CD14-positive monocyte (primary cell): ENCODE data around the gene SPON1. TPM values are rescaled to one million over a fixed set of nuclear protein-coding genes. Genes with fewer than 3 reads are reported as not detected.

Experiments
- DNase-seq, 3 donors: peaks; one replicate each; pipeline ENCODE4 v3.0.0-alpha.2; 2011 to 2022
- H2AFZ ChIP-seq: 2 replicates; pipeline ENCODE4 v1.6.0; 2012; ENCODE audit warnings: mild to moderate bottlenecking, low read depth, low read length, inconsistent platforms; ENCODE audit not compliant: insufficient read depth, poor library complexity, severe bottlenecking
- H3K27ac ChIP-seq, 2 donors: 1 replicate in 1 of 2; 2 replicates in 1 of 2; pipeline ENCODE4 v1.5.1; 2012 to 2013; ENCODE audit warnings: low read length in 2 of 2, control low read depth in 1 of 2, inconsistent platforms in 1 of 2, low read depth in 1 of 2, mild to moderate bottlenecking in 1 of 2
- H3K27me3 ChIP-seq, 2 donors: one replicate each; pipeline versions ENCODE4 v1.6.0 to v1.6.1; 2011 to 2013; ENCODE audit warnings: low read length in 2 of 2; ENCODE audit not compliant: control insufficient read depth in 2 of 2, insufficient read depth in 2 of 2
- H3K36me3 ChIP-seq, 2 donors: replicated peaks in 1 of 2; 1 replicate in 1 of 2; 2 replicates in 1 of 2; pipeline versions ENCODE4 v1.5.1 to v1.6.1; 2012 to 2013; ENCODE audit warnings: low read length in 2 of 2, control low read depth in 1 of 2, inconsistent platforms in 1 of 2, mild to moderate bottlenecking in 1 of 2; ENCODE audit not compliant: insufficient read depth in 2 of 2, control insufficient read depth in 1 of 2
- H3K4me1 ChIP-seq, 2 donors: 1 replicate in 1 of 2; 2 replicates in 1 of 2; pipeline versions ENCODE4 v1.5.1 to v1.6.1; 2012 to 2013; ENCODE audit warnings: low read length in 2 of 2, control low read depth in 1 of 2, inconsistent platforms in 1 of 2, mild to moderate bottlenecking in 1 of 2, moderate library complexity in 1 of 2; ENCODE audit not compliant: insufficient read depth in 2 of 2, control insufficient read depth in 1 of 2
- H3K4me2 ChIP-seq: replicated peaks from 2 replicates; pipeline ENCODE3; 2012; ENCODE audit warnings: low read length, moderate library complexity, mild to moderate bottlenecking; ENCODE audit not compliant: poor library complexity, severe bottlenecking; ENCODE audit errors: extremely low read depth
- H3K4me3 ChIP-seq, 3 experiments: fragments of 200-600 bp in 1 of 3; sonication (generic) in 1 of 3; replicated peaks in 1 of 3; 1 replicate in 2 of 3; 2 replicates in 1 of 3; pipeline ENCODE4 v1.5.1; 2011 to 2013; ENCODE audit warnings: low read length in 3 of 3, mild to moderate bottlenecking in 3 of 3, control low read depth in 2 of 3, low read depth in 2 of 3, inconsistent platforms in 1 of 3, moderate library complexity in 1 of 3
- H3K79me2 ChIP-seq: 2 replicates; pipeline ENCODE4 v1.6.0; 2012; ENCODE audit warnings: mild to moderate bottlenecking, control low read depth, inconsistent platforms, low read length, moderate library complexity; ENCODE audit not compliant: insufficient read depth
- H3K9ac ChIP-seq: 2 replicates; pipeline ENCODE4 v1.6.0; 2017; ENCODE audit warnings: low read length, mild to moderate bottlenecking; ENCODE audit not compliant: insufficient read depth, poor library complexity, severe bottlenecking
- H3K9me3 ChIP-seq, 2 donors: replicated peaks in 1 of 2; 1 replicate in 1 of 2; 2 replicates in 1 of 2; pipeline versions ENCODE4 v1.5.1 to v1.6.1; 2012 to 2013; ENCODE audit warnings: low read length in 2 of 2, control low read depth in 1 of 2; ENCODE audit not compliant: control insufficient read depth in 1 of 2, insufficient read depth in 1 of 2
- H4K20me1 ChIP-seq: 2 replicates; pipeline ENCODE4 v1.6.0; 2012; ENCODE audit warnings: mild to moderate bottlenecking, low read length, control low read depth, moderate library complexity; ENCODE audit not compliant: insufficient read depth
- H3K27ac Mint-ChIP-seq, 7 donors: one replicate each; pipeline ENCODE4 v1.8.0; 2020; ENCODE audit warnings: mild to moderate bottlenecking in 7 of 7, mixed read lengths in 7 of 7, moderate library complexity in 6 of 7, inconsistent platforms in 2 of 7
- H3K27me3 Mint-ChIP-seq, 3 donors: one replicate each; pipeline ENCODE4 v1.8.0; 2021 to 2022; ENCODE audit warnings: low read depth in 3 of 3, mild to moderate bottlenecking in 3 of 3, mixed read lengths in 3 of 3, moderate library complexity in 3 of 3, inconsistent platforms in 1 of 3
- H3K36me3 Mint-ChIP-seq, 2 donors: one replicate each; pipeline ENCODE4 v1.8.0; 2020; ENCODE audit warnings: mixed read lengths in 2 of 2, inconsistent platforms in 1 of 2, mild to moderate bottlenecking in 1 of 2
- H3K4me1 Mint-ChIP-seq: one replicate; pipeline ENCODE4 v1.8.0; 2020; ENCODE audit warnings: mild to moderate bottlenecking, mixed read lengths
- H3K4me3 Mint-ChIP-seq, 2 donors: one replicate each; pipeline ENCODE4 v1.8.0; 2020; ENCODE audit warnings: mild to moderate bottlenecking in 2 of 2, mixed read lengths in 2 of 2, moderate library complexity in 1 of 2
- H3K9me3 Mint-ChIP-seq, 7 donors: one replicate each; pipeline ENCODE4 v1.8.0; 2020 to 2022; ENCODE audit warnings: mixed read lengths in 7 of 7, mild to moderate bottlenecking in 6 of 7, moderate library complexity in 6 of 7, inconsistent platforms in 2 of 7
- CTCF ChIP-seq: fragments of 200-600 bp; IDR thresholded peaks from one replicate; pipeline ENCODE4 v1.8.0; 2022; ENCODE audit warnings: antibody characterized with exemption, mild to moderate bottlenecking
- WGBS: methylation state at CpG from one replicate; pipeline ENCODE4 v1.1.5; 2013; ENCODE audit warnings: missing lambda C conversion rate; ENCODE audit not compliant: insufficient coverage; 5-methylcytosine and 5-hydroxymethylcytosine counted together
- intact Hi-C, 2 donors: fragments of 100-400 bp; cut with micrococcal nuclease; formaldehyde crosslinking; loops; one replicate each; pipeline versions ENCODE4 v1.15.0 to v1.15.1; 2023
- polyA plus RNA-seq, 3 donors: library from polyadenylated mRNA; depleted of rRNA in 1 of 3; unstranded in 2 of 3; stranded (reverse) in 1 of 3; fragments of 300-500 nt in 2 of 3; fragments of >200 nt in 1 of 3; fragmentation: Illumina TruSeq in 2 of 3; gene quantifications; 1 replicate in 2 of 3; 2 replicates in 1 of 3; pipeline ENCODE4 v1.2.3, GENCODE V29; 2012 to 2021

SPON1 gene
- polyA plus RNA-seq, 3 donors: not detected

GRCh38 chr11:13966013-13966412 lies 3.5 kb downstream of the SPON1 start:
- Histone ChIP-seq H3K9me3 (peaks cover 0 to 8% of the 10 kb centered on the region in 2 donors), H3K27ac (no peak overlapping the region), H3K36me3 (no peaks in the 10 kb centered on the region), H3K9ac (no peak overlapping the region), H3K4me2 (no peak overlapping the region), H3K79me2 (no peaks in the 10 kb centered on the region), H3K4me1 (peaks cover 0 to 3% of the 10 kb centered on the region in 2 donors), H3K27me3 (peaks cover 52 to 68% of the 10 kb centered on the region in 2 donors), H2AFZ (no peak overlapping the region), H4K20me1 (no peaks in the 10 kb centered on the region), H3K4me3 (no peak overlapping the region)
- Mint-ChIP-seq H3K4me1 (peaks cover 6% of the 10 kb centered on the region), H3K4me3 (peak overlapping the region in 1 of 2 donors; percentile 36), H3K27me3 (peaks cover 55 to 70% (median 57%) of the 10 kb centered on the region in 3 donors), H3K27ac (no peak overlapping the region), H3K9me3 (peaks cover 0 to 5% (median 0%) of the 10 kb centered on the region in 7 donors), H3K36me3 (peaks cover 0 to 2% of the 10 kb centered on the region in 2 donors)
- DNase-seq: no peak
- no peak for TF ChIP-seq CTCF
- no CpG with 5 or more reads among the region's 3 CpGs for WGBS
- intact Hi-C loops: no loop called here

GRCh38 chr11:13966486-13966885 lies 4.0 kb downstream of the SPON1 start:
- DNase-seq: no peak
- Histone ChIP-seq H3K4me3 (no peak overlapping the region), H3K4me2 (no peak overlapping the region), H4K20me1 (no peaks in the 10 kb centered on the region), H3K4me1 (peaks cover 0 to 3% of the 10 kb centered on the region in 2 donors), H3K79me2 (no peaks in the 10 kb centered on the region), H3K36me3 (no peaks in the 10 kb centered on the region), H3K27ac (no peak overlapping the region), H2AFZ (no peak overlapping the region), H3K9me3 (peaks cover 0 to 3% of the 10 kb centered on the region in 2 donors), H3K9ac (no peak overlapping the region), H3K27me3 (peaks cover 47 to 63% of the 10 kb centered on the region in 2 donors)
- H3K9me3 Mint-ChIP-seq: peaks cover 0 to 3% (median 0%) of the 10 kb centered on the region in 7 donors
- H3K36me3 Mint-ChIP-seq: peaks cover 0 to 2% of the 10 kb centered on the region in 2 donors
- no CpG with 5 or more reads among the region's 1 CpG for WGBS
- H3K27me3 Mint-ChIP-seq: peaks cover 51 to 67% (median 53%) of the 10 kb centered on the region in 3 donors
- no peak overlapping the region for H3K27ac Mint-ChIP-seq
- intact Hi-C loops: no loop called here
- no peak for TF ChIP-seq CTCF
- H3K4me3 Mint-ChIP-seq: no peak overlapping the region
- peaks cover 6% of the 10 kb centered on the region for H3K4me1 Mint-ChIP-seq
